HG03095 (cell line): ENCODE measurements around the gene FXYD7.

Source experiments
- ATAC-seq: cut with Tn5 transposase; IDR thresholded peaks from one replicate; pipeline ENCODE4 v1.9.1; 2021; ENCODE audit warnings: moderate library complexity; ENCODE audit not compliant: unreplicated experiment

FXYD7 gene

GRCh38 chr19:35109395-35110112 is 33.5 kb upstream of the FXYD7 start:
- no peak for ATAC-seq

- ATAC-seq, result no peak
Measured at GRCh38 chr19:35110974-35111373, 32.1 kb upstream of the FXYD7 start.

GRCh38 chr19:35112995-35113688 is 29.9 kb upstream of the FXYD7 start:
- ATAC-seq, result no peak

- no peak for ATAC-seq
Measured at GRCh38 chr19:35114353-35115176, 28.5 kb upstream of the FXYD7 start.

GRCh38 chr19:35115177-35115951 is 27.7 kb upstream of the FXYD7 start, which contains the start of gene FXYD3:
Gene FXYD3 (plus strand): TSS chr19:35115823. CDS start chr19:35119377, 3,554 bp downstream.
- ATAC-seq, result no peak

GRCh38 chr19:35116072-35116801 is 26.8 kb upstream of the FXYD7 start:
- no peak for ATAC-seq

- no peak for ATAC-seq
Measured at GRCh38 chr19:35117116-35117515, 25.9 kb upstream of the FXYD7 start.

- no peak for ATAC-seq
Measured at GRCh38 chr19:35117799-35118198, 25.3 kb upstream of the FXYD7 start.

GRCh38 chr19:35118268-35119020 is 24.6 kb upstream of the FXYD7 start:
- ATAC-seq, result no peak

- no peak for ATAC-seq
Measured at GRCh38 chr19:35119091-35119490, 24.0 kb upstream of the FXYD7 start.

GRCh38 chr19:35119578-35120155 is 23.4 kb upstream of the FXYD7 start:
- no peak for ATAC-seq

GRCh38 chr19:35120492-35120891 is 22.6 kb upstream of the FXYD7 start:
- no peak for ATAC-seq

- ATAC-seq, result no peak
Measured at GRCh38 chr19:35120898-35121297, 22.2 kb upstream of the FXYD7 start.

- ATAC-seq, result no peak
Measured at GRCh38 chr19:35122687-35123551, 20.1 kb upstream of the FXYD7 start.

GRCh38 chr19:35123573-35123972 is 19.5 kb upstream of the FXYD7 start:
- no peak for ATAC-seq

GRCh38 chr19:35124098-35125060 is 18.7 kb upstream of the FXYD7 start:
- no peak for ATAC-seq

GRCh38 chr19:35125270-35125717 is 17.8 kb upstream of the FXYD7 start:
- ATAC-seq, result no peak
